Fibroblast of skin of abdomen (primary cell): ENCODE results near the gene ISOC2.
A peak's percentile ranks its signal among the peaks of the same experiment; 100 is the strongest.

ENCODE experiments used
- DNase-seq: peaks from one replicate; pipeline ENCODE4 v3.0.0-alpha.2; 2013

The ISOC2 gene

GRCh38 chr19:55477905-55478304, 16.5 kb upstream of the ISOC2 start:
- DNase-seq = no peak

DNA sequence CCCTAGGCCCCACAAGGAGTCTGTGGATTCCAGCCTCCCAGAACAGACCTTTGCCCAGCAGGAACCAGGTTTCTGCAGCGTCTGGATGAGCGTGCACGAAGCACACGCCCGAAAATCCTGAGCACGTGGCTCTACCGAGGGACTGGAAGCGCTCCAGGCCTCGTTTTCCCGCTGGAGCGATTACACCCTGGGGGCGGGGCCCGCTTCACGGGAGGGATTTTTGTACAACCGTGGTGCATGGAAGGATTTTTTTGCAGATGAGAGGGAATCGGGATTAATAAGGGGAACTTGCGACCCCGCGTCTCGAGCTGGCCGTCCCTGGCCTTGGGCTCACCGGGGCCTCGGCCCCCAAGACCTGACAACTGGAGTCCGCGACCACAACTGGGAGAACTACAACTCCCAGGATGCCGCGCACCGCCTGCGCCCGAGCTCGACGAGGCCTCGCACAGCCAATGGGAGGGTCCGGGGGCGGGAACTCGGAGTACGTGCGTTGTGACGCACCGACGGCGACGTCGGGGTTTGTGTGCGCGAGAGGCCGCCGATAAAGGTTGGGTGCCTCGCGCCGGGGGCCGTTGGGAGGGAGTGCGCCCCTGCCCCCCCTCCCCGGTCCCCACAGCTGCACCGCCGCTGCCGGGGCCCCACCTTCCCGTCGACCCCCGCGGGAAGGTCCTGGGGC, 14.8 kb upstream of the ISOC2 start, which contains the start of gene ZNF628:
Gene ZNF628, plus strand, starts transcription at position 518 of the 676 bp plus-strand sequence. CDS start 3,294 bp downstream, outside the sequence.
- DNase-seq = peak; percentile 99

DNA sequence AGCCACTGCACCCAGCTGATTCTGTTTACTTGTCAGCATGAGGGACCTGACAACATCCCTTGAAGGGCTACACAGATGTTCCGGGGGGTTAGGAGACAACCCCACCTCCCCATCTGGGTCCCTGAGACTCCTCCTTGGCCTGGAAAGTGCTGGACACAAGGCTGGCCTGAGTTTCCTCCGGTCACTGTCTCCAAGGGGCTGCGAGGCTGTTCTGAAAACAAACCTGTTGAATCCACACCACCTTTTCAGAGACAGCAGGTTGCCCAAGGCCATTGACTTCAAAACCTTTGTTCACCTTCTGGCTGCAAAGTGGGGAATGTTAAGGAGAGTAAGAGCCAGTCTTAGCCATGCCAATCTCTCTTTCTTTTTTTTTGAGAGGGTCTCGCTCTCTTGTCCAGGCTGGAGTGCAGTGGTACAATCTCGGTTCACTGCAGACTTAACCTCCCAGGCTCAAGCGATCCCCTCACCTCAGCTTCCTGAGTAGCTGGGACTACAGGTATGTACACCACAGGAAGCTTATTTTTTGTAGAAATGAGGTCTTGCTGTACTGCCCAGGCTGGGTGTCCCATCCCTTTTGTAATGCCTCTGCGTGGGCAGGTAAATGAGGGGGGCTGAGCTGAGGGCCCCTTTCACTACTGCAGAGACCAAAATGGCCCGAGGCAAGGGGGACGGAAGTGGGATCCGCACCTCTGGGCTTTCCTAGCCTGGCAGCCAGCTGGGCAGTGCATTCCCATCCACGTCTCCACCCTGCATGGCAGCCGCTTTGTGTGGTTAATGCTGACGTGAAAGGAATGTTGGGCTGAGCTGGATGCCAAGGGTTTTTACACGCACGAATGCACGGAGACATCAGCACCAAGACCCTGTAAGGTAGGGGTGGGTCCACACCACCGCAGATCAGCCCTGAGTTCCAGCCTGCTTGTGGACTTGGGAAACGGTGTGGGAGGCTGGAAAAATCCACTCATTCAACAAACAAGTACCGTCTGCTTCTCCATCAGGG, 13.1 kb upstream of the ISOC2 start:
- DNase-seq = peak; percentile 46

- no peak for DNase-seq
These were observed 12.0 kb upstream of the ISOC2 start for GRCh38 chr19:55473225-55474012.

- peak; percentile 72 for DNase-seq
These were observed 11.0 kb upstream of the ISOC2 start for GRCh38 chr19:55472463-55472862.

- DNase-seq = no peak
These were observed 9.8 kb upstream of the ISOC2 start for GRCh38 chr19:55471266-55471665.

GRCh38 chr19:55468054-55468393, 6.6 kb upstream of the ISOC2 start:
- DNase-seq = no peak

- peak; percentile 44 for DNase-seq
These were observed 6.0 kb upstream of the ISOC2 start for GRCh38 chr19:55467236-55468053.

- no peak for DNase-seq
These were observed 4.8 kb upstream of the ISOC2 start for GRCh38 chr19:55466241-55466614.

- no peak for DNase-seq
These were observed 4.2 kb upstream of the ISOC2 start for GRCh38 chr19:55465460-55466240.

DNA sequence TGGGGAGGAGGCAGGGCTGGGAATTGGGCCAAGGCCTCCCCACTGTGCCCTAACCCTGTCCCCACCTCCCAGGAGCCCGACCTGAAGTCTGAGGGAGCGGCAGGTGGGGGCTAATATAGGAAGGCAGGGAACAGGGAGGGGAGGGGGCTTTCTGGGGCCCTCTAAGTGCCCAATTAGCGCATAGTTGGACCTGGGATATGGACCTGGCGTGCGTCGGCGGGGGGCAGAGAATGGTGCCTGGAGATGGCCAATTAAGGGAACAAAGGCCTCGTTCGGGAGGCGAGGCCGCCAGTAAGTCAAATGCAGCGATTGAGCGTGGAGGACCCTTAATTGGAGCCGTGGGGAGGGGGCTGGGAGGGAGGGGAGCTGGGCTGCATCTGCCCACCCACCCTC, 3.2 kb upstream of the ISOC2 start, which contains the start of gene C19orf85:
Gene C19orf85, minus strand, starts transcription at position 90 of the 393 bp plus-strand sequence. CDS start 197 bp downstream, outside the sequence.
- DNase-seq = no peak

DNA sequence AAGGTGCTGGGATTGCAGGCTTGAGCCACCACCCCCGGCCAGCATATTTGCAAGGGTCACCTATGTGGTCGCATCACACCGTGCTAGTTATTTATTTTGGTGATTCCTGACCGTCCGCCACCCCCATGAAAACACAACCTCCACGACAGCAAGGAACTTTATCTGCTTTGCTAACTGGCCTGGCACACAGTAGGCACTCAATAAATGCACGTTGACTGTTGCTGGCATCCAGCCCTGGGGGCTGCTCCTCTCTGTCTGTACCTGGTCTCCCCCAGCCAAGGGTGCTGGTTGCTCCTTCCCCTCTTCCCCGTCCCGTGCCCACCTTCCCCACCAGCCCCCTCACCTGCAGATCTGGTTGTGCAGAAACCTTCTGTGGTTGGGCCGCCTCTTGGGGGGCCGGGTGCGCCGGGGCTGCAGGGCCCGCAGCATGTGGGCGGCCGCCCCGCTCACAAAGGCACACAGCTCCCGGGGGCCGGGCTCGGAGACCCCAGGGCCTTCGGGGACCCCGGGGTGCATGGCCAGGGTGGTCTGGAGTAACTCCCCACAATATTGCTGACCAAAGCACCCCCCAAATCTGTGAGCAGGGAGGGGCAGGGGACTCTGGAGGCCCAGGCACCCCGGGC, 2.7 kb upstream of the ISOC2 start:
- DNase-seq = no peak

DNA sequence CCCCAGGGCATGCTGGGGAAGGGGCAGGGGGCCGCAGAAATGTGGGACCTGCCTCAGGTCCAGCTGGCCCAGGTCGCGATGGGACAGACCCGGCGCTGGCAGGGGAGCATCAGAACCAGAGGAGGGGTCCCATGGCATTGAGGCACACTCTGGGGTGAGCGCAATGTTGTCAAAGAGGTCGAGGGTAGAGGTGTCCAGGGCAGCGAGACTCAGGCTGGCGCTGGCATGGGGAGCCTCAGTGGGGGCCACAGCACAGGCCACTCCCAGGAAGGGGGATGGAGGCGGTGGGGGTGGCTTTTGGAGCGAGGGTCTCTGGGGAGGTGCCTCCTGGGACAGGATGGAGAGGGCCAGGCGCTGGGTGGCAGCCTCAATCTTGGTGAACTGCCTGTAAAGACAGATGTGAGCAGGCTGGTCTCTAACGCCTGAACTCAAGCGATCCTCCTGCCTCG, 2.2 kb upstream of the ISOC2 start:
- DNase-seq = no peak

DNA sequence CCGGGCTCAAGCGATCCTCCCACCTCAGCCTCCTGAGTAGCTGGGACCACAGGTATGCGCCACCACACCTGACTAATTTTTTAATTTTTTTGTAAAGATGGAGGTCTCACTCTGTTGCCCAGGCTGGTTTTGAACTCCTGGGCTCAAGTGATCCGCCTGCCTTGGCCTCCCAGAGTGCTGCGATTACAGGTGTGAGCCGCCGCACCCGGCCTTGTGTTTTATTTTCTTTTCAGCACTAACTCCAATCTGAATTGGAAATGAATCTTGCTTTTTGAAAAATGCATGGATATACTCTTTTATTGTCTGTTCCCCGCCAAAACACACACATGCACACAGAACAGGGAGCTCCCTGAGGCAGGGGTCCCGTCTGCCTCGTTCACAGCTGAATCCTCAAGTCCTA, 1.3 kb upstream of the ISOC2 start:
- no peak for DNase-seq

DNA sequence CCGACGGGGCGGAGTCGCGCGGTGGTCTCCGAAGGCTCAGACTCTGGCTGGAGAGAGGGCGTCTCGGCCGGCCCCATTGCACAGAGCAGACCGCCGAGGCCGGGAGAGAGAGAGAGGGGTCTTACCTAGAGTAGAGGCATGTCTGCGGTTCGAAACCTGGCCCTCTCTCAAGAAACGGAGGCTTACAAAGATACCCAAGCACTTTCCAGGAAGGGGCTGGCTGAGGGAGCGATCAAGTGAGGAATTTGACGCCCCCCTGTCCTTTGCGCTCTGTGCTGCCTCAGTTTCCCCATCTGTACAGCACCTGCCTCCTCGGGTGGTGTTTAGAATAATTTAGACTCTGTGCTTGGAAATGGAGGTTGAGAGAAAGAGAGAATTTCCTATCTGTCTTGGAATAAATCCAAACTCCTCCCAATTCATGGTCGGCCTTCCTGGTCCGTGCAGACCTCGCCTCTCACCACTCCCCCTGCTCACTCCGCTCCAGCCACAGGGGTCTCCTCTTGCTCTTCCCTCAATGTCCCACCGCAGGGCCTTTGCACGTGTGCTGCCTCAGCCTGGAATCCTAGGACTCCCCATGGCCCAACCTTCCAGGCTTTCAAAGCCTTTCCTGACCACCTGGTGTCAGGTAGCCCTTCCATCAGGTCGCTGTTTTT, 658 bp upstream of the ISOC2 start:
- DNase-seq = peak; percentile 23

- peak; percentile 81 for DNase-seq
These were observed 678 bp downstream of the ISOC2 start for GRCh38 chr19:55460670-55461258.

DNA sequence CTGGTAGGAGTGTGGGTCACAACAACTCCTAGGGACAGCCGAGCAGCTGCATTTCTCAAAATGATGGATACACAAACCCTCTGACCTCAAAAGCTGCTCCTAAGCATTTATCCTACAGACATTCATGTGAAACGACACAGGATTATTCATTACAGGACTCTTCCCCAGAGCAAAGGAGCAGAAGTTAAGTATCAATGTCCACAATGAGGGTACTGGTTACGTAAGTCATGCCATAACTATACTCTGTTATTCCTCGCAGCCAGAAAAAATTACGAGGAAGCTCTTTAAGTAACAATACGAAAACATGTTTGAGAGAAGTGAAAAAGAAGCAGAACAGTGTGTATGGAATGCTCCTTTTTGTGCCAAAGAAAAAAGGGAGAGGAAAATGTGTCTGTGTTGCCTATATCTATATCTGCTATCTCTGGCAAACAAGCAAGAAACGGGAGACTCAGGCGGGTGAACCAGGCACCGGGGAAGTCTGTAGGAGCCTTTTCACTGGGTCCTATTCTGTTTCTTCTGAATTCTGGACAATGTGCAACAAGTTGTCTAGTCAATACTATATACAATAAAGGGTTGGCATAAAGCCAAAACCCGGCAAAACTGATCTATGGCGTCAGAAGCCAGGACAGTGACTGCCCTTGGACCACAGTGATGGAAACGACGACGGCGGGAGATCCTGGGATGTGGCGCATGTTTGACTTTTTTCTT, 1.3 kb downstream of the ISOC2 start:
- no peak for DNase-seq

GRCh38 chr19:55459551-55459949, 1.9 kb downstream of the ISOC2 start:
- no peak for DNase-seq
